HG03025 (cell line): Measurements from ENCODE around the gene THOC6.

Source experiments
- ATAC-seq: cut with Tn5 transposase; IDR thresholded peaks from one replicate; pipeline ENCODE4 v1.9.1; 2021; ENCODE audit warnings: mild to moderate bottlenecking, moderate library complexity; ENCODE audit not compliant: unreplicated experiment, low FRiP score

The THOC6 gene

DNA sequence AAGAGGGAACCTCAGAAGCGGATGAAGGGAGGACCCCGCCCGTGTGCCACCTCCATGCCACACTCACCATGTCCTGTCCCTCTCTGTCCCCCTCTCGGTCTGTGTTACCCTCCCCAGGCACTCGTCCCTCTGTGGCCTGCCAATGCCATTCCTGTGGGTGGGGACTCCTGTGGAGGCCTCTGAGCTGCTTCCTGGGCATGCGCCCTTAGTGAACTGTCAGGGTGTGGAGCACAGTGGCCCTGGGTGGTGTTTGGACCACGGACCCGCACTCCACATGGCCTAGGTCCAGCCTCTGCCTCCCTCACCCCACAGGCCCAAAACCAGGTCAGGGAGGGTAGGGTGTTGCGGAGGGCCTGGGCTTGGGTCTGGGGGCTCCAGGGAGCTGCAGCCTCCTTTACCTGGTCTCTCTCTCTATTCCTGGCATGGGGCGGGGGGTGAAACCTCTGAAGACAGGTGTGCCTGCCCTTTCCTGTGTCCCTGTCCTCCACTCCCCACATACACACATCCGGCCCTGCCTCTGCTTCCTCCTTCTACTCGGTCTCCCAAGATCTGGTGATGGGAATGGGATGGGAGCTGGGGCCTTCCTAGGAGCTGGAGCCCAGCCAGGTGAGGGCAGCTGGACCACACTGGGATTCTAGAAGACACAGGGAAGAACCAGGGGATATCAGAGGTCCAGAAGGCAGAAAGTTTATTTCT lies 32.1 kb upstream of the THOC6 start:
- ATAC-seq, result no peak

DNA sequence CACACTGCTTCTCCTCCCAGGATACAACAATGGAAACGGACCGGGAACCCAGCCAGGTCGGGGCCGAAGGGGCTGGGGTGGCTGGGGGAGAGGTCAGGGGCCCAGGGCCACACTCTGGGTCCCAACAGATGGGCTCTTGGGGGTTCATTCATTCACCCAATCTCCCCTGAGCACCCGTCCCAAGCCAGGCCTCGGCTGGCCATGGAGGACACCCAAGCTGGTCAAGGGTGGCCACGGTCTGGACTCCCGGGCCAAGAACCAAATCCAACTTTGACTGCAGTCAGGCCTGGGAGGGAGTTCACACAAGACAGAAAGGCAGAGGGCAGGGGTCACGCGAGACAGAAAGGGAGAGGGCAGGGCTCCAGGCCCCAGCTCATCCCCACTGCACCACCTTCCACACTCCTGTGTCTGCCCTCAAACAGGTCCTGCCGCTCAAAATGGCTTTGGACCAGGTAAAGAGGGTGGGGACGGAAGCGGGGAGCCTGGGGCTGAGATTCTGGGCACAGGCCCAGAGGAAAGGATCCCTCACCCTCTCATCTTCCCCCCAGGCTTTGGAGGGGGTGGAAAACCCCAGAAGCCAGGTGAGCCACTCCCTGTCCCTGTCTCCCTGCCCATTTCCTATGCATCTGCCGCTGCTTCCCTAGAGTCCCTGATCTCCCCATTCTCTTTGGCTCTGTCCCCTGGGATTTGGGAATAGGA lies 31.3 kb upstream of the THOC6 start:
- ATAC-seq, result no peak

- no peak for ATAC-seq
Measured at GRCh38 chr16:2996298-2996697, 27.5 kb upstream of the THOC6 start.

DNA sequence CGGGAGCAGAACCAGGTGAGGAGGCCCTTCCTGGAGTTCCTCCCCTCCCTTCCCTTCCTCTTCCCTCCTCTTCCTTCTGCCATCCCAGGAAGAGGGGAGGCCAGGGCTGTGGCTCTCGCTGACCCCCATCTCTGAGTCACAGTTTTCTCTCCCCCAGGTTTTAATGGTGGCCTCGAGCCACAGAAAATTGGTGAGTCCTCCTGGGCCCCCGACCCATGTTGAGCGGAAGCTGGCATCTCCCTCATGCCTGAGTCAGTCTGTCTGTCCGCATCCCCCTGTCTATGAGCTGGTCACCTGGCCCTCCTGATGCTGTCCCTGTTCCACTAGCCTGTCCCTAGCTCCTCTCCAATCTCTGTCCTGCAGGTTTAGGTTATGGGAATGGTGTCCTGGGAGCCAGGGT lies 23.9 kb upstream of the THOC6 start:
- ATAC-seq, result no peak

DNA sequence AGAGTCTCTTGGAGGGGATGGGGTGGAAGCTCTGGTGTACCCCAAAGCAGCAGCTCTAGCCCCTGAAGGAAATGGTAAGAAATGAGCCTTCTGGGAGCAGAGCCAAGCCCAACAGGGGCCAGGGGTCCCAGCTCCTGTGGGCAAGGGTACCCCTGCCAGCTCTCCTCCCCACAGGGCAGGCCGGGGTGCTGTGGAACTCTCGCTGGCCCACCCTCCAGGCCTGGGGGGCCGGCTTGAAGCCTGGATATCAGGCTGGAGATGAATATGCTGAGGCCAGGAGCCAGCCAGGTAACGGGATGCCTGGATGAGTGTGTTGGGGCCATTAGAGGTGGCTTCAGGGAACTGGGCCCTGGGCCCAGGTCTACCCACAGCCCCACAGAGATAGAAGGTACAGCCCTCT lies 23.3 kb upstream of the THOC6 start:
- ATAC-seq, result no peak

GRCh38 chr16:3001316-3001715 lies 22.5 kb upstream of the THOC6 start:
- ATAC-seq, result no peak

GRCh38 chr16:3003582-3004270 lies 20.1 kb upstream of the THOC6 start:
- peak; percentile 92 for ATAC-seq

GRCh38 chr16:3004319-3004718 lies 19.5 kb upstream of the THOC6 start:
- peak; percentile 11 for ATAC-seq

GRCh38 chr16:3004781-3005284 lies 19.0 kb upstream of the THOC6 start:
- no peak for ATAC-seq

- no peak for ATAC-seq
Measured at GRCh38 chr16:3007059-3007956, 16.5 kb upstream of the THOC6 start.

- ATAC-seq, result no peak
Measured at GRCh38 chr16:3007957-3008689, 15.7 kb upstream of the THOC6 start.

GRCh38 chr16:3008690-3009037 lies 15.2 kb upstream of the THOC6 start:
- no peak for ATAC-seq

GRCh38 chr16:3009568-3010390 lies 14.1 kb upstream of the THOC6 start:
- no peak for ATAC-seq

GRCh38 chr16:3010510-3010909 lies 13.3 kb upstream of the THOC6 start:
- ATAC-seq, result no peak

DNA sequence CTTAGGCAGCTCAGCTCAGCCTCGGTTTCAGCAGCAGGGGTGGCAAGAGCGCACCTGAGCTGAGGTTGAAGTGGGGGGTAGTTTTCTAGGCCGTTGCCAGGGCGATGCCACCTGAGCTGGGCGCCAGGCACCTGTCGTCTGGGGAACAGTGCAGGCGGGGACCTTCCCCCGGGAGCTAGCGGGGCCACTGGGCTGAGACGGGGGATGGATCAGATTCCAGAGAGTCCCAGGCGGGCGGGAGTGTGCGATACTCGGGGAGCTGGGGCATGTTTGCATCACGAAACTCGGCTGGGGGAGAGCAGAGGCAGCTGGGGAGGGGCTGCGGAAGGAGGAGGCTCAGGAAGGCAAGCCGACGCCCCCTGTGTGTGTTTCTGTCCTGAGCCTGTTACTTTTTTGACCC lies 11.6 kb upstream of the THOC6 start:
- ATAC-seq, result no peak

GRCh38 chr16:3012828-3013420 lies 10.9 kb upstream of the THOC6 start, which contains the start of gene CLDN9:
TSS of gene CLDN9 (plus strand) at chr16:3012923. CDS start at chr16:3013363, 440 bp downstream.
- ATAC-seq, result no peak

- ATAC-seq, result no peak
Measured at GRCh38 chr16:3013491-3013951, 10.3 kb upstream of the THOC6 start.

DNA sequence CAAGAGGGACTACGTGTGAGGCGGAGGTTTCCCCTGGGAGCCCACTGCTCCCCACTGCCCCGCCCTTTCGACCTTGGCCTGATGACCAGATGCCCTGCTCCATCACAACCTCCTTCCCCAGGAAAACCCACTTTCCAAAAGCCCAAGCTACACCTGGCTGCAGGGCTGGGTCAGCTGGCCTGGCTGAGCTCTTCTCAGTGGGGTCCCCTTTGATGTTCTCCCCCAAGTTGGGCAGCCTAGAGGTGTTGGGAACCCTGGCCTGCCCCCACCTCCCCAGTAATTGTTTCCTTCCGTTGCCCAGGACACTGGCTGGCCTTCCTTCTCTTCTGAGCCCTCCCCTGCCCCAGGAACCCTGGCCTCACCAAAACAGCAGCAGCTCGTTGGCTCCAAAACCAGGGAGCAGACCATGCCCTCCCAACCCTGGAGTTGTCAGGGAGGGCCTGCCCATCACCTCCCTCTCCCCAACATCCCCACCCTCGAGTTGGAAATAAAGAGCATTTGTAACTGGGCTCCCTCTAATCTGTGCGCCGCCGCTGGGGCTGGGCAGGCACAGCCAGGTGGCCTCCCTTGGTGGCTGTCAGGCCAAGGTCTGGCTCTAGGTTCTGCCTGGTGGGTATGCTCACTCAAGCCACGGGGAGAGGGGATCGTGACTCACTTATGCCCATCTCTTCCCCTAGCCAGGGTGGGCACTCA lies 9.7 kb upstream of the THOC6 start:
- no peak for ATAC-seq
